ENCODE measurements around the gene PIAS2. TPM values are rescaled to one million over a fixed set of nuclear protein-coding genes. Genes with fewer than 3 reads are reported as not detected.

Gene PIAS2
- polyA plus RNA-seq, 1 donor (not counting 4 experiments of a cell fraction or from before 2014, with no cell fraction given) = 11.4 TPM

GRCh38 chr18:46859855-46860254 lies 57.5 kb downstream of the PIAS2 start:
- Histone ChIP-seq H3K9ac (ENCODE audit: control insufficient read depth, extremely low read depth, insufficient read depth, low read length) (no peak overlapping the region), H3K36me3 (ENCODE audit: control insufficient read depth in 2 of 2, extremely low read depth in 1 of 2, insufficient read depth in 2 of 2, low read length in 2 of 2) (peaks cover 0 to 1% of the 10 kb centered on the region in 2 experiments), H3K4me3 (ENCODE audit: control insufficient read depth in 2 of 3, extremely low read depth in 1 of 3, insufficient read depth in 2 of 3, low read depth in 1 of 3, low read length in 3 of 3) (no peak overlapping the region), H3K79me2 (ENCODE audit: control insufficient read depth, insufficient read depth, low read length) (no peaks in the 10 kb centered on the region), H3K4me2 (ENCODE audit: control insufficient read depth, extremely low read depth, insufficient read depth, low read depth, low read length) (no peak overlapping the region), H3K27me3 (ENCODE audit: control insufficient read depth, extremely low read depth, insufficient read depth, low read length) (no peaks in the 10 kb centered on the region), H3K27ac (ENCODE audit: control insufficient read depth, insufficient read depth, low read length) (no peak overlapping the region), H3K9me1 (ENCODE audit: control insufficient read depth, extremely low read depth, insufficient read depth, low read length) (no peaks in the 10 kb centered on the region), H3K4me1 (ENCODE audit: control insufficient read depth, extremely low read depth, insufficient read depth, low read length) (no peaks in the 10 kb centered on the region), H4K20me1 (ENCODE audit: control insufficient read depth, extremely low read depth, insufficient read depth, low read length) (no peaks in the 10 kb centered on the region), H2AFZ (ENCODE audit: control insufficient read depth, low read length) (no peak overlapping the region), H3K9me3 (ENCODE audit: control insufficient read depth, low read depth, low read length) (no peaks in the 10 kb centered on the region)
- dilution Hi-C loops (cut with MboI; ENCODE audit: extremely low pct_ligation_motif_present, low sequenced_read_pairs) = no loop called here
- no peak for DNase-seq (ENCODE audit: low read depth, low spot score)
- FAIRE-seq = peak; percentile 44
- no peak for TF ChIP-seq CTCF (optimal IDR thresholded peaks at IDR 0.05 in 1 of 3, IDR thresholded peaks at IDR 0.05 in 1 of 3, conservative IDR thresholded peaks at IDR 0.05 in 1 of 3; ENCODE audit: extremely low read depth in 1 of 3, insufficient read depth in 2 of 3, low read length in 3 of 3)
- no peak for TF ChIP-seq EZH2 (IDR thresholded peaks at IDR 0.05; ENCODE audit: low read length)

GRCh38 chr18:46858290-46858689 lies 59.0 kb downstream of the PIAS2 start:
- Histone ChIP-seq H3K79me2 (ENCODE audit: control insufficient read depth, insufficient read depth, low read length) (no peaks in the 10 kb centered on the region), H4K20me1 (ENCODE audit: control insufficient read depth, extremely low read depth, insufficient read depth, low read length) (no peaks in the 10 kb centered on the region), H2AFZ (ENCODE audit: control insufficient read depth, low read length) (no peak overlapping the region), H3K9me3 (ENCODE audit: control insufficient read depth, low read depth, low read length) (no peaks in the 10 kb centered on the region), H3K4me2 (ENCODE audit: control insufficient read depth, extremely low read depth, insufficient read depth, low read depth, low read length) (no peak overlapping the region), H3K27ac (ENCODE audit: control insufficient read depth, insufficient read depth, low read length) (no peak overlapping the region), H3K9ac (ENCODE audit: control insufficient read depth, extremely low read depth, insufficient read depth, low read length) (no peak overlapping the region), H3K36me3 (ENCODE audit: control insufficient read depth in 2 of 2, extremely low read depth in 1 of 2, insufficient read depth in 2 of 2, low read length in 2 of 2) (peaks cover 0 to 6% of the 10 kb centered on the region in 2 experiments), H3K9me1 (ENCODE audit: control insufficient read depth, extremely low read depth, insufficient read depth, low read length) (no peaks in the 10 kb centered on the region), H3K27me3 (ENCODE audit: control insufficient read depth, extremely low read depth, insufficient read depth, low read length) (no peaks in the 10 kb centered on the region), H3K4me1 (ENCODE audit: control insufficient read depth, extremely low read depth, insufficient read depth, low read length) (no peaks in the 10 kb centered on the region), H3K4me3 (ENCODE audit: control insufficient read depth in 2 of 3, extremely low read depth in 1 of 3, insufficient read depth in 2 of 3, low read depth in 1 of 3, low read length in 3 of 3) (no peak overlapping the region)
- TF ChIP-seq CTCF (optimal IDR thresholded peaks at IDR 0.05 in 1 of 3, IDR thresholded peaks at IDR 0.05 in 1 of 3, conservative IDR thresholded peaks at IDR 0.05 in 1 of 3; ENCODE audit: extremely low read depth in 1 of 3, insufficient read depth in 2 of 3, low read length in 3 of 3) = no peak
- TF ChIP-seq EZH2 (IDR thresholded peaks at IDR 0.05; ENCODE audit: low read length) = no peak
- dilution Hi-C loops (cut with MboI; ENCODE audit: extremely low pct_ligation_motif_present, low sequenced_read_pairs) = no loop called here
- DNase-seq (ENCODE audit: low read depth, low spot score) (no peak), FAIRE-seq (no peak)

Measured in keratinocyte (primary cell).